NCI-H2196 treated with DMSO at 0.1 percent for 48 hours (cell line): Measurements from ENCODE around the gene DEAF1.

Source experiments
- DNase-seq: peaks from one replicate; lab custom pipeline; 2025; ENCODE audit not compliant: unreplicated experiment; lab: John Stamatoyannopoulos, UW

DEAF1 gene

GRCh38 chr11:722346-722811 is 27.4 kb upstream of the DEAF1 start:
- DNase-seq: no peak

DNA sequence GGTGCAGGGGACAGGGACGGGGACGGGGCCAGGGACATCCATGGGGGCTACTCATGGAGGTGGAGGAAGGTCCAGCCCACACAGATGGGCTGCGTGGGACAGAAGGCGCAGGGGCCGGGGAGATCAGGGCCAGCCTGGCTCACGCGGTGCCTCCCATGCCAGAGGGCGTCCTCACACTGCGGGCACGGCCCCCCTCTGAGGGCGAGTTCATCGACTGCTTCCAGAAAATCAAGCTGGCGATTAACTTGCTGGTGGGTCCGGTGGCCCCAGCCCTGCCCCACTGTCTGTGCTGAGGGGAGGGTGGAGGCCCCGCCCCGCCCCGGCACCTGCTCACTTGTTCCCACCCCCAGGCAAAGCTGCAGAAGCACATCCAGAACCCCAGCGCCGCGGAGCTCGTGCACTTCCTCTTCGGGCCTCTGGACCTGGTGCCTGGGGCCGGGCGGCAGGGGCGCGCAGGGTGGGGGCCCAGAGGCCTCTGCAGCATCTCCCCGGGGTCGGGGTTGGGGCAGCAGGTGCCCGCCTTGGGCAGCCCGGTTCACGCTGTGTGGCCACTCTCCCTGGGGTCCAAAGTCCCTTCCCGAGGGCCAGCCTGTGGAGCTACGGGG is 26.8 kb upstream of the DEAF1 start:
- DNase-seq: no peak

DNA sequence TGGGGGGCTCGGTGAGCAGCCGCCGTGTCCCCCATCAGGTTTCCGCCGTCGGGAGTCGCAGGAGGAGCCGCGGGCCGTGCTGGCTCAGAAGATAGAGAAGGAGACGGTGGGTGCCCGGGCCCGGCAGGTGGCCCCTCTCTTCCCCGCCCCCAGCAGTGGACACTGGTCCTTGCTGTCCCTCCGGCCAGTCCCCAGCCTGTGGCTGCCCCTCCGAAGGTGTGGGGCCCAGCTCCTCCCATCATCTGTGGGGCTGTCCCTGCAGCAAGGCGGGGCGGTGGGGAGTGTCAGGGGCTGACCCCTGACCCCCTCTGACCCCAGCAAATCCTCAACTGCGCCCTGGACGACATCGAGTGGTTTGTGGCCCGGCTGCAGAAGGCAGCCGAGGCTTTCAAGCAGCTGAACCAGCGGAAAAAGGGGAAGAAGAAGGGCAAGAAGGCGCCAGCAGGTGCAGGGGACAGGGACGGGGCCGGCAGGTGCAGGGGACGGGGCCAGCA is 26.3 kb upstream of the DEAF1 start:
- no peak for DNase-seq

DNA sequence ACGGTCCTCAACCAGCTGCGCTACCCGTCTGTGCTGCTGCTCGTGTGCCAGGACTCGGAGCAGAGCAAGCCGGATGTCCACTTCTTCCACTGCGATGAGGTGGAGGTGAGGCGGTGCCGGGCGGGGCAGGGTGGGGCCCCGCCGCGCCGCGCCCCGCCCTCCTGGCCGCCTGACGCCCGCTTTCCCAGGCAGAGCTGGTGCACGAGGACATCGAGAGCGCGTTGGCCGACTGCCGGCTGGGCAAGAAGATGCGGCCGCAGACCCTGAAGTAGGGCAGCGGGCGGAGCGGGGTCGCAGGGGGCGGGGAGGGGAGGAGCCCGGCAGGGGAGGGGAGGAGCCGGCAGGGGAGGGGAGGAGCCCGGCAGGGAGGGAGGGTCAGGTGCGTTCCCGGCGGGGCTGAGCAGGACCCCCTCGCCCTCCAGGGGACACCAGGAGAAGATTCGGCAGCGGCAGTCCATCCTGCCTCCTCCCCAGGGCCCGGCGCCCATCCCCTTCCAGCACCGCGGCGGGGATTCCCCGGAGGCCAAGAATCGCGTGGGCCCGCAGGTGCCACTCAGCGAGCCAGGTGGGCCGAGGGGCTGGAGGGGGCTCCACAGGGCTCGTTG is 25.7 kb upstream of the DEAF1 start:
- DNase-seq: no peak

GRCh38 chr11:720017-720641 is 25.1 kb upstream of the DEAF1 start:
- DNase-seq: no peak

GRCh38 chr11:719214-720016 is 24.4 kb upstream of the DEAF1 start:
- no peak for DNase-seq

- no peak for DNase-seq
These were observed 19.4 kb upstream of the DEAF1 start for GRCh38 chr11:714436-714835.

DNA sequence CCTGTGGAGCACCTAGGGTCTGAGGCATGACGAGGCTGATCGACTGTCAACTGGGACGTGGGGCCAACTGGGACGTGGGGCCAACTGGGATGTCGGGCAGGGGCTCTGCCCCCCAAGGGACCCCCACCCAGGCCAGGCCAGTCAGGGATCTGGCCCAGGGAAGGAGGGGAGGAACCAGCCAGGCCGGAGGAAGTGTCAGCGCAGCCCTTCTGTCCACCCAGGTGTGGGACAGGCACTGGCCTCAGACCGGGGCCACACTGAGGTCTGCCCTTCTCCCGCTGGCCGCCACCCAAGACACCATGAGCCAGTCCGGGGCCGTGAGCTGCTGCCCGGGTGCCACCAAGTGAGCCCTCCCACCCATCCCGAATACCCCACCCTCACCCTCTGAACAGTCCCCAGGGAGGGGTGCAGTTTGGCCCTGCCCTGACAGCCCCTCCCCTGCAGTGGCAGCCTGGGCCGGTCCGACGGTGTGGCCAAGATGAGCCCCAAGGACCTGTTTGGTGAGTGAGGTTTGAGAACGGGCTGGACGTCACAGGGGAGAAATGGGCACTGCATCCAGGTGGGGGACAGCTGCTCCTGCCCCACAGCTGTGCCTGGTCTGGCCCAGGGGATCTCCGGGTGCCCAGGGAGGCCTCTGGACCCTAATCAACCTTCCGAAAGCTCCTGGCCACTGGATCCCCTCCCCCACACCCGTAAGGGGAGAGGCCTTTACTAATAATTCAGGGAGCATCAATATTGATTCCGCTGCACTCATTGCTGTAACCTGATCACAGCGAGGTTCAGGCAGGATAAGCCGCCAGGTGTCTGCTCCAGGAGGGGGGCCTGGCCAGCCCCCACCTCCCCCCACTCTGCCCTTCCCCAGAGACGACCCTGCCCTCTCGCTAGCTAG is 14.3 kb upstream of the DEAF1 start:
- DNase-seq: no peak

DNA sequence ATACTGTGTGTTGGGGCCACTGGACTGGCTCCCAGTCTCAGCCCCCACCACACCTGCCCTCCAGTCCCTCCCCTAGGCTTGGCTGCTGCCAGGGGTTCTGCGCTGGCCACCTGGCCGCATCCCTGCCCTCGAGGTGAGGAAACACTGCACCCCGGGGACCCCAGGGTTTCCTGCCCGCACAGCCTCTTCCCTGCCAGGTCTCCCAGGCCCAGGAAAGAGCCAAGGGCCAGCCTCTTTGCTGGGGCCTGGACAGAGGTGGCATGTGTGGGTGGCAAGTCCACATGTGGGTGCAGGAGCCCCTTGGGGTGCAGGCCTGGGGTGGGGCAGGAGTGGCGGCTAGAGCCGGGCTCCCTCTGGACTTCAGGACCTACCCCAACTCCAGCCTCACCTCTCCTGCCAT is 13.5 kb upstream of the DEAF1 start:
- DNase-seq: no peak

DNA sequence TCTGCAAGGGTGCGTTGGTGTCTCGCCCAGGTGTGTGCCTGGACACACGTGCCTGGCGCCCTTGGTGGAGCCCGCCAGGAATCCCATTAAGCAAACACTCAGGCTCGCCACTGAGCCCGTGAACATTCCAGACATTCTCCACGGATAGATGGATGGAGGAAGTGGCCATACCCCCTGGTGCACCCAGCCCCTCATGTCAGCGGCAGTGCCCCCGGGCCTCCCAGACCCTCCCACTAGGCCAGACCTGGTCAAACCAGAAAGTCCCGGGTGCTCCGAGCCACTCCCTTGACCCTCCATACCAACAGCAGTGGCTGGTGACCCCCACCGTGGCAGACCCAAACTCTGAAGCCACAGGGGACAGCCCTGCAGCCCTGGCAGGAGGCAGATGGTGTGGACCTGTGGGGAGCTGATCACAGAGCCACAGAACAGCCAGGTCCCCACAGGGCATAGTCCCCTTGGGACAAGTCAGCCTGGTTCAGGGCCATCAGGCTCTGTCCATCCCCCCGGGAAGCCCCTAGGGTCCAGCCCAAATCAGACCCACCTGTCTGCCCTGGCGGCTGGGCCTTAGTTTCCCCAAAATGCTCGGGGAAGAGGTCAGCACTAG is 12.9 kb upstream of the DEAF1 start:
- no peak for DNase-seq

- no peak for DNase-seq
These were observed 12.2 kb upstream of the DEAF1 start for GRCh38 chr11:706957-707816.

DNA sequence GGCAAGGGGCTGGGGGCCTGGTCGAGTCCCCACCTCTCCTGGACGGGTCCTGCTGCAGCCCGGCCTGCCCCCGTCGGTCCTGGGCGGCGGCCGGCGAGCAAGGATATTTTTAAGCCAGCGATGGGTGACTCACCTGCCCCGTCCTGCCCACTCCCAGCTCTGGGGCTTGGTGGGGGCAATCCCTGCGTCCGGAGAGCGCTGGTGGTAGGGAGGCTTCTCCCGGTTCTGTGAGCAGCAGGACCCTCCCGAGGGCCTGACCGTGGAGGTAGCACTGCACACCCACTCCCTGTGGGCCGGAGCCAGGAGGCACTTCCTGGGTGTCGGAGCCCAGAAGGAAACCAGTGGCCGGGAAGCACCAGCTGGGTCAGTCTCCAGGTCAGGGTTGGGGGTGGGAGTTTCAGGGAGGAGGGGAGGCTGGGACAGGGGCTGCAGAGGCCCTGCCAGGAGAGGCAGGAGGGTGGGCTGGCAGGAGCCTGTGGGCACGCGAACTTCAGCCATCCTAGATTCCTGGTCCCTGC is 11.5 kb upstream of the DEAF1 start:
- no peak for DNase-seq

- no peak for DNase-seq
These were observed 10.8 kb upstream of the DEAF1 start, which contains the start of gene EPS8L2 for GRCh38 chr11:705646-706438. Gene EPS8L2 (plus strand): TSS chr11:706231. CDS start chr11:709408, 3,177 bp downstream.

DNA sequence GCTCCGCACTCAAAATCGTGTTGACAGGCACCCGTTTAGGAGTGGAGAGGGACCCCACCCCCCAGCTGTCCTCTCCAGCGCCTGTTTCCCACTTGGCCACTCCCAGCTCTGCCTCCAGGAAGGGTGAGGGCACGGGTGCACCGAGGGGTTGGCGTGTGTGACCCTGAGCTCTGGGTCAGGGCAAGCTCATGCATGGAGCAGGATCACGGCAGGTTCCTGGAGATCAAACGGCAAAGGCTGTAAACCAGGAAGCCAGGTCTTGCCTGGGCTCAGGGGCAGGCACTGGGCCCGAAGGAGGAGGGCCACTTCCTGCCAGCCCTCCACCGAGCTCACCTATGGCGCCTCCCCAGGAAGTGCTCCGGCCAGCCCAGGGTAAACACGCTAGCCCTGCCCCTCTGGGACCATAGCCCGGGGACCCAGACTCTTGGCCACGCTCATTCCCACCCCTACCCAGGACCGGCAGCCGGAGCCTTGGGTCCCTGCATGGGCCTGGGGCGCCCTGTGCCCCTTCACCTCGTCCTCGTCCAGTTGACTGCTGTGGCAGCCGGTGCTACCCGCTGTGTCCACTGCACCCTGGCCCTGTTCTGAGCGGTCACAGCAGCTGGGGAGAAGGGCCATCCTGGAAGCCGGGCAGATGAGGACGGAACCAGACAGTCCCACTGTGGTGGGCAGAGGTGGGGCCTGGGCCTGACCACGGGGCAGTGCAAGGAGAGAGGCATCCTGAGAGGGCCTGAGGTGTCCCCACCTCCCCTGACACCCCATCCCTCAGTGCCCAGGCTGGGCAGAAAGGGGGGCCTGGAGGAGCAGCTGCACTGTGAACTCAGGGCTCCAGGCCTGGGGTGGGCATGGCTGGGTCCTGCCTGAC is 10.0 kb upstream of the DEAF1 start:
- peak; percentile 64 for DNase-seq

DNA sequence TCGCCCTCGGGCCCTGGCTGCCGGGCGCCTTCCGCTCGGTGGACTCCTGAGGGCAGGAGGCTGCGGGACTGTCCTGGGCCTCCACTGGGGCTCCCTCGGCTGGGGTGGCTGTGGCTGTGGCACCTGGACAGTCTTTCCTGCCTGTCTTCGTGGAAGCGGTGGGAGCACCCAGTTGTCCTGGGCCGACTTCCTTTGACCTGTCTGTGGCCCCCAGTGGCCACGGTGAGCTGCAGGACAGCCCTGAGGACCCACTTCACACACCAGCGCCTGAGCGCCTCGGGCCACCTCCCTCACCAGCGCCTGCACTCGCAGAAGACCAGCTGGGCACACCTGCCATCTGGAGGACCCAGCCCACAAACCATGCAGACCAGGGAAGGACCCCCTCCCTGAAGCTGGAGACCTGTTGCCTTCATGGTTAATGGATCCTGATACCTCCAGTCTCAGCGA is 9.2 kb upstream of the DEAF1 start:
- no peak for DNase-seq

DNA sequence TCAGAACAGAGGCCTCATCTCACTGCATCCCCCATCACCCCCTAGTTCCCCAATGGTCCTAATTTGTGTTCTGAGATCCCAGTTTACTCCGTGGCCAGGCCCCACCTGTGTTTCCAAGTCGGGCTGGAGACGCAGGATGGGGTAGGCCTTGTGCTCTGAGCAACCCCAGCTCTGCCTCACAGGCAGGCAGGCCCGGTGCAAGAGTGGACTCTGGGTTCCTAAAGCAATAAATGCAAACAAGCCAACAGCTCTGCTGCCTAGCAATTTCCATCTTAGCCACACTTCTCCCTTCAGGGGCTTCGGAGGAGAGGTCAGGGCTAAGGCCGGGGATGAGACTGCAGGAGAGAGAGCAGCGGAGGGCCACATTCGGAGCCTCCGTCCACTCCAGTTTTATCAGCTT is 8.5 kb upstream of the DEAF1 start:
- DNase-seq: no peak
